CD4-positive, alpha-beta T cell treated with Interleukin-12 subunit alpha and Interleukin-12 subunit beta, for 1 hour (primary cell): ENCODE data around the gene NCAM1.

Experiments used
- DNase-seq: peaks from one replicate; pipeline ENCODE4 v3.0.0-alpha.2; 2020

The NCAM1 gene

DNA sequence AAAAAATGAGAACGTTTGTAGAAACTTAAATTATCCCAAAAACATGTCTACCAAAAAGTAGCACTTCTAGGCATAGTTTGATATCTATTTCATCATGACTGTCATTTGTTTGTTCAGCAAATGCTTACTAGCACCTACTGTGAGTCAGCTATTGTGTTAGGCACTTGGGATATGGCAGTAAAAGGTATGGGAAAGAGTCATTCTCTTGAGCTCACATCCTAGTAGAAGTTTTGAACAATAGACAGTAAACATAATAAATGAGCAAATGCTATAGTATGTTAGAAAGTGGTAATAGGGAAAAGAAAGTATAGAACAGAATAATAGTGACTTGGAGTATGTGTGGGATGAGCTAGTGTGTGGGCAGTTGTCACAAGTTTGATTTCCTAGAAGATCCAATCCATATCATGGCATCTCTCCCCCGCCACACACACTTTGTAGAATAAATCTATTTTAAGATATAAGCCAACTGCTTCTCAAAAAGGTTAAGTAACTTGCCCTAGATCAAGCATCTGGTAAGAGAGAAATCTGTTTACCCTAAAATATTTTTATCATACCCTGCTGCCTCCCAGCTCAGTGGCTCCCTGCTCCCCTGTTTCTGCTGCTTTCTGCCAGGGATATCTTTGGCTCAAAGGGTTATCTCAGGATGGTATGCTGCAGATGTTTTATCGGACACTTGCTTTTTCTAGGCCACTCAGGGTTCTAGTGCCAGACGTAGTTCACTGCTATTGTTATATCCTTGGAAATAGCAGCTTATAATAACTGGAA lies 129.7 kb downstream of the NCAM1 start:
- DNase-seq = no peak

DNA sequence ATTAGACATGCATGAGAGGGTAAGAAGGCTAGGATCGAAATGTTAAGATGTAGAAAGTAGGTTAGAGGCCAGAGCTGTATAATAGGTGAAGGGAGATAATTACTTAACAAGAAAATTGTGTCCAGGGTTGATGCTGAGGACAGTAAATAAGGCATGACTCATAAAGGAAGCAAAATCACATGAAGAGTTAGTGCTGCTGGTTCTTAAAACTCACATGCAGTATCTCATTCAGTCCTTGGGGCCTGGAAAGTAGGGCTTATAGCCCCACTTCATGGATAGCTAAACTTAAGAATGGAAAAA lies 130.2 kb downstream of the NCAM1 start:
- DNase-seq = no peak

DNA sequence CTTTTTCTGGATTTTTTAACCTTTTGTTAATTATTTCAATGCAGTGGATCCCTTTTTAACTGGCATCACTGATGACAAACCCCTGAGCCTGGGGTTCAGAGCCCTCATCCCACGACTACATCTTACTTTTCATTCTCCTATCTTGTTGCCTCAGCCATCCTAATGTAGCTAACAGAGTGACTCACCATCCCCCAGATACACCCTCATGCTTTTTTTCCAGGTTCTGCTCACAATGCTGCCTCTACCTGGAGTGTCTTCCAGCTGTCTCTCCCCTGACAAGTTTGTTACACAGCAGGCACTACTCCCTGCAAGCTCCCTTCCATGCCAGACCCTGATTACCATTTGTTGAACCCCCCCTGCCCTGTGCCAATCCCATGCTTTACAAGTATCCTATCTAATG lies 135.4 kb downstream of the NCAM1 start:
- no peak for DNase-seq

DNA sequence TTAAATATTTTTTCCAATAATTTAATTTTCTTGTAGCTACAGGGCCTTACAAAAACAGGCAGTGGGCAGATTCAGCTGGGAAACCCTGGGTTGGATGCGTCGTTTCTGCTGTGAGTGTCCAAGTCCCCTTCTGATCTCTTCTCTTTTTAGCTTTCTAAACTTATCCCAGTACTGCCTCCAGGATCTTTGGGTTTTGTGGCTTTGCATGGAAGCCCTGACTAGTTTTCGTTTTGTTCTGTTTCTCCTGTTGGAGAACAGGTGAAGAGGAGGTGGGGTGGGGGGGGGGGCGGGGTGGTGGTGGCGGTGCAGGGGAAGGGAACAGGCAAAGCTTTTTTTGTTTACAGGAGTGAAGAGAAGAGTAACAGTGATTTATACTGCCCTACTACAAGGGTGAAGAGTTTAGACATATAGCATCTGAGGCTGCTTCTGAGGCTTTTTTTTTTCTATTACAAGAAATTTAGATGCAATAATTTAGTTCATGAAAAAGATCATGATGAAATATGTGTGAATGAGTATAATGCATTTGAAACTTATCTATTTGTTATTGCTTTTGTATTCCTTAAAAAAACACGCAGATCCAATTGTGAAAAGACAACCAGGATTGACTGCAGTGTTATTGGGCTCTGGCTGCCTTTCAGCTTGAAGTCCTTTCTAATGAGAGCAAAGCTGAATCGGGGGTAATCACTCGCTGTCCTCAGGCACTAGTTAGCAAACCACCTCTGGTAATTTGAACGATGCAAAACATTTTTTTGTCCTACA lies 142.9 kb downstream of the NCAM1 start:
- no peak for DNase-seq

DNA sequence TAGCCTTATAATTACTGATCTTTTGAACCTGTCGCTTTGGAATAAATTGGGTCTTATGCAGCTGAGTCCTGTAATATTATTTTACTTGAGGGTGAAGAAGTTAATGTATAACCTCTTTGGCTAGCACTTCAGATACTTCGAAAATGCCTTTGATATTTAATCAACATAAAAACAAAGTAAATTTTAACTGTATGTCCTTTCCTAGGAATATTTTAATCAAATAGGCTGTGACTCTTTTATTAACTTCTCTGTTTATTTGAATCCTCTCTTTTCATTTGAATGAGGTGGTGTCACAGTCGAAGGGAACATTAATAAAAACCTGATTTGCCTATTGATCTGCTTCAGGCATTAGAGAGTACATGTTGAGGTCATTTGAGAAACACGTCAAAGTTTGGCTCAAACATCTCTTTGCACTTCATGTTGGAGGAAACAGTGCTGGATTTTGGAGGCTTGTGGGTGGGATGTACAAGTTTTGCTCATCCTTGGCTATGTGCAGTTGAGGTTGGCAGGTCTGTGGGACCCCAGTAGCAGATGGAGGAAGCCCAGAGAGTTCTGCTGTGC lies 143.6 kb downstream of the NCAM1 start:
- DNase-seq = no peak

DNA sequence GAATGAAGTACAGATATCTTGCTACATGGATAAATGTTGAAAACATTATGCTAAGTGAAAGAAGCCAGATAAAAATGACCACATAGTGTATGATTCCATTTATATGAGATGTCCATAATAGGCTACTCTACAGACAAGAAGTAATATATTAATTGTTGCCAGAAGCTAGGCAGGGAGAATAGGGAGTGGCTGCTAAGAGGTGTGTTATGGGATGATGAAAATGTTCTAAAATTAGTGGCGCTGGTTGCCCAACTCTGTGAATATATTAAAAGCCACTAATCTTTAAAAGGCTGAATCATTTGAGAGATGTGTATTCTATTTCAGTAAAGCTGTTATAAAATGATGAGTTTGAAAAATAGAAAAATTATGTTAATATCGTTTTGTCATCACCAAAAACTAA lies 144.4 kb downstream of the NCAM1 start:
- DNase-seq = no peak

DNA sequence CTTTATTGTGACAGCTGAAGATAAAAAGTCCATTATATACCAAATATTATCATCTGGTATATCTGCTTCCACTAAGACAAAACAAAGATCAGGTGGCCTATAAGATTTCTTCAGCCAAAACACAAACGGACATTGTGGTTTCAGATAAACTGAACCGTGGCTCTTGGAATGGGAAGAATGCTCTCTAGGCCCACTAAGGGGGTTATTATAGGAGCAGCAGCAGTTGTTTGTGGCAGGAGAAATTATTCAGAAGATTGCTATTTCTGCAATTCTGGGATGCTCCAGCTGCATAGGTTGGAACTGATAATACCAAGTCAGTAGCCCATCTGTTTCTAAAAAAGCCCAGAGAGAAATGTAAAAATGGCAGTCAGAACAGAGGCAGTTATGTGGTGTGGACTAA lies 145.3 kb downstream of the NCAM1 start:
- DNase-seq = no peak

DNA sequence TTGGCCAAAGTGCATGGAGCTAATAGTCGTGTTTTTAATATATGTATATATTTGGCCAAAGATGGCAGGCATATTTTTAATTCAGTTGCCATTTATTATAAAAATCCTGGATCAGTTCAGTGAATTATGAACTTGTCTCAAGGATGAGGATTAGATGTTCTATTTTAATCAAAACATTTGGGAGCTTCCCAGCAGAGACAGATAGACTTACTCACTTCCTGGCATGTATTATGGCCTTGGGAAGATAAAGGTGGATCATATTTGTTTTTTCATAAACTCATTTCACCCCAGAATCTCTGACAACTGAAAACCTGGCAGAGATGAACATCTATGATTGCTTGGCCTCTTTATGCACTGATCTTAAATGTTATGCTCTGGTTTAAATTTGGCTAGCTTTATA lies 148.8 kb downstream of the NCAM1 start:
- no peak for DNase-seq

DNA sequence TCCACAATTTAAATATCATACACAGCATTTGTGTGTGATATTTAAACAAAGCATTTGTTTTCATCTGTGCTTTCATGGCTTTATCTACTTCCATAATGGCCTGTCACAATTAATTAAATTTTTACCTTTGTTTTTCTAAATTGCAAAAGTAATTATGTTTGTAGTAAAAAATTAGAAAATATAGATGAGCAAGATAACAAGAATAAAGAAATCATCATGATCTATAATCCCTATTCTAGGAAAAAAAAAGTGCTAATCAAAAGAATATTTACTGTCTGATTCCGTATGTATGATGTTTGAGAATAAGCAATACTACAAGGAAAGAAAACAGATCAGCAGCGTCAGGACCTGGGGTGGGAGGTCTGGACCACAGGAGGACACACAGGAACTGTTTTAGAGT lies 149.9 kb downstream of the NCAM1 start:
- no peak for DNase-seq

DNA sequence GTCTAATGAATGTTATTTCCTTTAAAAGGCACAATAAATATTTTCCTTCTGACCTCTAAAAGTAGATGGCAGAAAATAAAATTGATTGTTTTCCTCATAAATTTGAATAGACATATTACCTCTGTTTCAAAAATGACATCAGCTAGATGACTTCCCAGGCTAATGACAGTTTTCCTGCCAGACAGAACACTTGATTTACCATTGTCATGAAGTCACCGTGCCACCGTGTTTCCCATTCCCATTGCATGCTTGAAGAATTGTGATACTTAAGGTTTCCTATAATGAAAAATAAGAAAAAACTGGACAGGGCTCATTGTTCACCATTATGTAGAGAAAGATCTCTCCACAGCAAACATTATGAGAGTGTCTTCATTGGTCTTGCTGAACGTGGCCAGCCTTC lies 151.1 kb downstream of the NCAM1 start:
- DNase-seq = no peak

DNA sequence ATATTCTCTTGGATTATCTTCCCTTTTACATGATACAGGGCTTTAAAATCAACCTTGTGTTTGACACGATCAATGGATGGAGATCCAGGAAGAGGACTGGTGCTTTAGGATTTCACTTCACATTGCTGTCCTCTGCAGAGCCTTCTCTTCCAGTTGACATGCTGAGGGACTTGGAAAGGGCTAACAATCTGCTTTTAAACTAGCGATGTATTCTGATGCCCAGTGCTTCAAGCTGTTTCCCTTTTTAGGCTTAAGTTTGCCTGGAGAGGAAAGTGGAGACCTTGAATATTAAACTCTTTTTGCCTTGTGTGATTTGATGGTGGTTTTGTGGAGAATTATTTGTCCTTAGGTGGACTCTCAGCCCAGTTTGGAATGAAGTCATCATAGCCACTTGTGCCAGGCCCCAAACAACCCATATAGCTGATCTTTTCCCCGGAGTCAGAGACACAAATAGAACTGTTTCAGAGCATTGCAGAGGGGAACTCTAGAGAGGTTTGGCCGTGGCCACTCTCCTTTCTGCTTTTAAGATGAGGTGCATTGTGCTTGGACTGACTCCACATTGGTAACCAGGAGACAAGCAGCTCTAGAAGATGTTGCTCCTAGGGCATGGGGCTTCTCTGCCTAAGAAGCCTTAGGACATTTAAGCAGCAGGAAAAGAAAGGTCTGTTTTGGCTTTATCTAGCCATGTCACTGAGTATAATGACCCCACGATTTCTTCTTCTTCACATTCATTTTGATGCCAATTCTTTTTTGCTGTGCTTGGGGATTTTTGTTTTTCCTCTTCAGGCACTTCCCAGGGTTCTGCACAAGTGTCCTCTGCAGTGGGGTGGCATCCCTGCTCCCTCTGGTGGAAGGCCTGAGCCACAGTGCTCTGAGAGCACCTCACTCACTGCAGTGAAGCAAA lies 152.8 kb downstream of the NCAM1 start:
- DNase-seq = no peak

DNA sequence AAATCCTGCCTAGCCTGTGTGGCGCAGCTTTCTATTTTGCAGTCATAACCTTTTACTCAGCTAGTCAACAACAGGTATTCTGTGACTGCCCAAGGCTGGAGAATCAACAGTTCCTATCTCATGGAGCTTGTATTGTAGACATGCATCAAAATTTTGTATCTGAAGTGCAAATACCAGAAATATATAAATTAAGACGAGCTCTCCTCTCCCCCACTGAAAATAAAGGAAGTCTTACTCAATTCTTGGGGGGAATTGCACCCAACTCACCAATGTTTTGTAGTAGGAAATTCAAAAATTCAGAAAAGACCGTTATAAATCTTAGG lies 153.4 kb downstream of the NCAM1 start:
- no peak for DNase-seq

DNA sequence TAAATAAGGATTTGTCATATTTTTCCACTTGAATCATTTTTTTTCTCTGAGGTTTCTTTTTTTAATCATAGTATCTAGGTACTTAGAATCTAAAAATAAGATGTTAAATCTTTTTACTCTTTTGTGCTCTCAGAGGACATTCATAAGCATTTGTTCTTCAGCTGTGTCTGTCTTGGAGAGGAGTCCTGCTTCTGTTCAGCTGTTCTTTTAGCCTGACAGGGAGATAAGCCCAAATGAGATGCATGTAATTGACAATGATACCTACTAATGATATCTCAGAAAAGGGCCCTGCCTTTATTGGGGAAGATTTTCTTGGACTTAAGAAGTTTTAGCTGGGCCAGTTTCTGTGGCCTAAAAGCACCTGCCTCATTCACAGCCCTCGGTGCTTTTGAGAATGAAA lies 156.9 kb downstream of the NCAM1 start:
- DNase-seq = no peak

DNA sequence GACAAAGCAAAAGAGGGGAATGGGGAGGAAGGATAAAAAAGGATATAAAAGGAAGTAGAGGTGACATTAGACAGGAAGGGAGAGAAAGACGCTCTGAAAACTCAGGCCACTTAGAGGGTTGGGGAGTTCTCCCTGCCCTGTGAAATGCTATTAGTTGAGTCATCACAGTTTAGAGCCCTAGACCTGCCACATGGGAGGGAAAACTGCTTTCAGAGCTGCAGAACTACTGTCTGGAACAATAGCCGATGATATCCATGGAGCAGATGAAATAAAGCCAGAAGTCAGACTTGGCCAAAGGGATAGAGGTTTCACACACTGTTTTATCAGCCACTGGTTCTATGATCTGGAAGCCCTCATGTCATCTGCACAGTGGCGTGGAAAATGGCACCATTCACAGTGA lies 157.9 kb downstream of the NCAM1 start:
- DNase-seq = no peak

DNA sequence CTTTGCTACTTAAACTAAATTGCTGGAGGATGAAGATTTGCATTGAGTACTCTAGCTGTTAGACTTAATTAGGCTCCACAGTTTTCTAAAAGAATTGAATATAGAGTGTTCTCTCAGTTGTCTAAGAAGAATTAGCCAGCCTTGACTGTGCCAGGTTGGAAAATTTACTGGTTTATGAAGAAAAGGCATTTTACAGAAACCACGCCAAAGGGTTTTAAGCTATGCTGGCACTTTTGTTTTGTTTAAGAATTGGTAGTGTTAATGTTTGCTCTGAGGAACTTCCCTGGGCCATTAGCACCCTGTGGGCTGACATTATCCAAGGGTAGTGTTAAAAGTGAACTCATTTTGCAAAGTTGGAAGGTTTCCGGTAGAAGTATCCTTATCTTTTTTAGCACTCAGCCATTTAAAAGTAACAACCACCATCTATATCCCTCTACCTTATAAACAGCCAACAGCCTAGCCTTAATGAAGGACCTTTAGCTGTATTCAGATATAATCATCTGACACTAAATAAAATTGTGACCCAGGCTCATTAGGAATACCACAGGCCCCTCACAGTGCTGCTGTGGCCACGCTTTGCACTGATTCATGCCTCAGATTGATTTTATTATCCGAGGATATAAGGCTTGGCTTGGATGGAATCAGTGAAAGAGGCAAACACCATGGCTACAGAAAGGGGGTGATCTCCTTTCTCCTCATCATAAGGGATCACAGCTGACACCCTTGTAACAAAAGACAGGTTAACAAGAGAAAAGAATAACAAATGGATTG lies 158.9 kb downstream of the NCAM1 start:
- DNase-seq = no peak

DNA sequence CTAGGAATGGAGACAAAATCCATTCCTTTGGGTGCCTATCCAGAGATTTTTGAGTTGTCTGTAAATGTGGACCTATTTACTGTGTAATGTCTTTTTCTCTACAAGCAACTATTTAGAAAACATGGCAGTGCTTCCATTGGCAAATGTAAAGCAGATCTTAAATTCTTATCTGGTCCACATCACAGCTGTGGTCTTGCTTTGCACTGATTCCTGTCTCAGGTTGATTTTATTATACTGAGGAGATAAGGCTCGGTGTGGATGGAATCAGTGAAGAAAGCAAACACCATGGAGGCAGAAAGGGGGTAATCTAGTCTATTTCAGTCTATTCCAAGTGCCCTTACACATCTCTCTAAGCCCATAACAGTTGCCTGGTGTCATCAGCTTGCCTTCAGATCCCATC lies 160.5 kb downstream of the NCAM1 start:
- no peak for DNase-seq

DNA sequence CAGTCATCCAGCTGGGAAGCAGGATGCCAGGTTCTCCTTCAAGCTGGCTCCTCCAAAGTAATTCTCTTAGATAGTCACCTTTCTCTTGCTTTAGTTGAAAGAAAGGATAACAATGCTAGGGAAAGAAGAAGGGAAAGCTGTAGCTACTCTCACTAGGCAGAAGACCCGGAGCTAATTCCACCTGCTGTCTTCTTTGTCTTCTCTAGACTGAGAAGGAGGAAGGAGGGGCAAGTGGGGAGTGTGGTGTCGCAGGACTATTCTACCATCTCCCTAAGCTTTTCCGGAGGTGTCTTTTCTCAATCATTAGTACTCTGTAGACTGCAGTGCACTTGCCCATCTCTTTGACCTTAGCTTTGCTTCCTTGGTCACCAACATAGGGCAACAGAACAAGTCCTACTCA lies 162.8 kb downstream of the NCAM1 start:
- DNase-seq = no peak

DNA sequence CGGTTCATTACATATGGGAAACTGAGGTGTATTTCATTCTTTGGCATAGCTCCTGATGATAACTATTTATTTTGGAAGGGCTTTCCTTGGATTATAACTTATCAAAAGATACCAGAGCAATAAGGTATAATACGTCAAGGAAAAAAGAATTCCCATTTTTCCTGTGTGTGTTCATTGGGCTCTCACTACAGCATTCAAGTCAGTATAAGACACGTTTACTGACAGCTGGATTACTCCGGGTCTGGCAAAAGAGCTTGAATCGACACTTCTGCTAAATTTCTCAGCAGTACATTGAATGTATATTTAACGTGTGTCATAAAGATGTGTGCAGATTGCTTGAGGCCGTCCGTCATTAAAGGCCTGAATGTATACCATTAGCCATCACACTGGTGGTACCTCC lies 163.4 kb downstream of the NCAM1 start:
- DNase-seq = no peak

DNA sequence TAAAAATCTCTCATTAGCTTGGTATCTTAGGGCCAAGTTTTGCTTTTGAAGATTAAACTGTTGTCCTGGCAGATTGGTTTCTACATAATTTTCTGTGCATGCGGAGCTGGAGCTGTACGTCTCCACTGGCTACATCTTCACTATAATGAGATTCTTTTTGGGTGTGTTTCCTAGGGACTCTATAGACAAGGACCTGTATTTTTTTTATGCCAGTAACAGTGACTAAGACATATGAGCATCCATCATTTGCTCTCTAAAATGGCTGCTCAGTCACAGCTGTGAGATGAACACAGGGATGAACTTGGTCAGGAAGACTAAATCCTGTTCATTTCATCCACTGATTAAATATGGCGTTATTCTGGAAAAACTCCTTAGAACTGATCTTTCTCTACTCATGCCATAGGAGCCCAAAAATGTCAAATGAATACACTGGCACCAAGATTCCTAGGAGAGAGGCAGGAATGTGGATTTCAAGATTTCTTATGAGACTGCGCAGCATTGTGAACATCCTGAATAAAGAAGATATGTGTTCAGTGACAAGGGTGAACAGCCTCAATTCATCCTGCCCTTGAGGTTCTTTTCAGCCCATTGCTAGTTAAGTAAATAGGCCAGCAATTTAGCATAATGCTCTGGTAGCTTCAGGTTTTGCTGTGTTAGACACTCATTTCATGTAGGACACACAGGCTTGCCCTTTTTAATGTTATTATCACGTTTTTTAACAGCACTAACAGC lies 168.2 kb downstream of the NCAM1 start:
- DNase-seq = no peak

DNA sequence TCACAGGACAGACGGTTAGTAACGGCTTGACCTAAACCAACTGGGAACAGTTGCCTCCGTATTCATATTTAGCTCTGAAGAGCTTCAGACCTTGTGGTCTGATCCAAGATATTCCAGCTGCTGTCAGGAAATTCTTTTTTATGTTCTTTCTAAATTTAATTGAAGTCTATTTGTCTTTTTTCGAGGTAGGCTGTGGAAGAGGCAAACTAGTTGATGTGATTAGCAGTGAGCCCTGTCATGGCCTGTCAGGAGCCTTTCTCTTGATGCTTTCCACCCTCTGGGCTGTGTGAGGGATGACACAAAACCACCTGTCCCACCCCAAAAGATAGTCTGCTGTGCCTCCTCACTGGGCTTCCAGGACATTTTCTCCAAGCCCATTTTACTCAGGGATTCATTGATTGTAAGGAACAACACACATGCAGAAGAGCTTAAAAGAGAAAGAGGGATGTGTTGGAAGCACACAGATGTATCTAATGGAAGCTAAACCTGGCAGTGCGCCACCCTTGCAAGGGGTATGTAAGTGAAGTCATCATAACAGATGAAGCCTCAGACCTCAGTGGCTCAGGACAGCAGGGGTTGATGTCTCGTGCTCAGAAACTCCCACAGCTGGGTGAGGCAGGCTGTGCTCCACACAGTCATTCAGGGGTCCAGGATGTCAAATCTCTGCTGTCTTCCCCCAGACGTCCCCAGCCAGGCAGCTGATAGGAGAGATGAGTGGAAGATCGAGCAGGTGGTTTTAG lies 170.0 kb downstream of the NCAM1 start:
- DNase-seq = no peak

DNA sequence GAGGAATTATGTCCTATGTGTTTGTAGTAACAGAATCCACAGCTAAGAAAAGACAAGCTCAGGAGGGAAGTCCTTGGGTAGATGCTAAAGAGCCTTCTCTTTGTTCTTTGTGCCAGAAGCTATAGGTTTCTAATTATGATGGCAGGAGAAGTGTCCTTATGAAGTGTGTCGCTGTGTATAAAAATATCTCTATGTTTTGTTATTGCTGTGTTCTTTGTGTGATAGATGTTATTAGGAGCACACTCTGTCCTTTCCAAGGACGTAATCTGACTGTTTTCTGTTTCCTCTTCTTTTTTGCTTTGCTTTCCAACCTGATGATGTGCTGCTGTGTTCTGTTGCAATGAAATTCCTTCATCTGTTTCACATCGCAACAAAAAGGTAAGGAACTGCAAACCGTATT lies 171.9 kb downstream of the NCAM1 start:
- no peak for DNase-seq
